IPS-NIHi7 (cell line): ENCODE data around the gene ZNF609.

ENCODE experiments used
- DNase-seq: peaks from one replicate; pipeline ENCODE4 v3.0.0; 2012; ENCODE audit warnings: mixed read lengths; ENCODE audit errors: extremely low spot score

ZNF609 gene

DNA sequence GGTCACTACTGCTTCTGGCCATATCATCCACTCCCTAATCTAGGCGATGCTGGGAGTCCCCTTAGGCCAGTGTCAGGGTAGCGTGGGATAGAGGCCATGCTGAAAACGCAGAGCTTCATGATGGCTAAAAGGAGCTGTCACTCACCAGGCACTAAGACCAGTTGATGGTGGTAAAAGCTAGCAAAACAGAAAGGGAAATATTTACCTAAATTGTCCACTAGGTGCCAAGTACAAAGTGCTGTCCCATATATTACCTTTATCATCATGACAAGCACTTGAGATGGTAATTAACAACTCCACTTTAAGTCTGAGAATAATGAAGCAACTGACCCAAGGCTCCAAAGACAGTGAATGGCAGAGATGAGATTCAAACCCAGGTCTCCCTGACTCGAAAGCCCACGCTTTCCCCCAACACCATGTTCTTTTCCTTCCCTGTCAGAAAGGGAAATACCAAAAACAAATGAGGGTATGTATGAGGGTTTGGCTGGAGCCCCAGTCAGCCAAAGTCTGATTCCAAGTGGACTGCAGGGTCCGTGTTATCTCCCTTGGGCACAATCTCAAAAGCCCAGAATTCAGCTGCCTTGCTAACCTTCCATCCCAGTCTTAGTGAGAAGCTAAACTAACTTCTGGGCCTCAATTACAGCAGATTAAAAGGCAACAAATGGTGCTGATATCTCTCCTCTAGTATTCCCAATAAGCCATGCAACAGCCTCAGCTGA is 230.4 kb downstream of the ZNF609 start:
- DNase-seq: no peak

DNA sequence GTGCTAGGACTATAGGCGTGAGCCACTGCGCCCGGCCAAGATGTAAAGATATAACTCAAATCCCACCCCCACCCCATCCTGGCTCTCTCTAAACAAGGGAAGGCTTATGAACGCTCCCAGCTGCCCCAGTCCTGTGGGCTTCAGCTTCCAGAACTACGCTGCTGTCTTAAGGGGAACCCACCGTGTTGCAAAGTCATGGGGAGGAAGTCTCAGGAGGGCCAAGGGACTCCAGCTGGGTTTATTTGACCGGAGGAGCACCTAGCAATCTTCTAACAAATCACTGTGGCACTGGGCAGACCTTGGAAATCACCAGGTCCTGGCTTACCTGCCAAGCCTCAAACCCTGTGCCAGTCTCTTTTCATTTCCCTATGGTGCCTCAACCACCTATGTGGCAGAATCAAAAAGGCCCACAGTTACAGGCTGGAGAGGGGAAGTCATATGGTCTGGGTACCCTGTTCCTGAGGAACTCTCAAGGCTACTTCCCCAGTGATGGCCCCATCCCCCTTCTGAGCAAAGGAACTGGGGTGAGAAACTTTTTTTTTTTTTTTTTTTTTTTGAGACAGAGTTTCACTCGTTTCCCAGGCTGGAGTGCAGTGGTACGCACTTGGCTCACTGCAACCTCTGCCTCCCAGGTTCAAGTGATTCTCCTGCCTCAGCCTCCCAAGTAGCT is 231.7 kb downstream of the ZNF609 start:
- DNase-seq: no peak

DNA sequence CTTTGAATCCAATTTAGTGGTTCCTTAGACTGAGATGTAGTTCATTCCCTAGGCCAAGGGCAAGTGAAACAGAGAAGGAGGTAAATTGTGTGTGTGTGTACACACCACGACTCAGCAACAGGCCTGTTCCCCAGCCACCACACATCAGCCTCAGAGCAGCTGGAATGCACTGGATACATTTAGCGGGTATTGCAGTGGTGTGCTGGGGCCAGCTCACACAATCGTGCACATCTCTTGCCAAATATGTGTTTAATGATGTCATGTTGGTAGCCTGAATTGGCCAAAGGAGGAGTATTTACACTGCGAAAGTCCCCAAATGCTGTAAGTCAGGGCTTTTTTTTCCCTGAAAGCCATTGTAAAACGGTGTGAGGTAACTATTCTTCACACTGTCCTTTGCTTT is 232.8 kb downstream of the ZNF609 start:
- no peak for DNase-seq

DNA sequence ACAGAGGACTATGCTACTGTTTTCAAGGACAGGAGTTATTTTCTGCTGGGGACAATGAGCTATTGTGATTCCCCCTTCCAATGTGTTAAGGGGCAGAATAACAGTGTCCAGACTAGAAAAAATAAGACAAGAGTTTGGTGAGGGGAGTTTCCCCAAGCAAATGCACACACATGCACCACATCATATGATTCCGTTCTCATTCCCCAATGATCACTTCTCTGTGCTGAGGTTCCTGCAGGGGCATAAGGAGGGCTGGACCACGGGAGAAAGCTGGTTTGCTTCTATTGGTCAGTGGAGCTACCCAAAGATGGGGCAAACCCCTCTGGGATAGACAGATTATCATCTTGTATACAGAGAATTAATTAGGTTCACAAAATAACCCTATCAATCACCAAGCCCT is 234.4 kb downstream of the ZNF609 start:
- no peak for DNase-seq

DNA sequence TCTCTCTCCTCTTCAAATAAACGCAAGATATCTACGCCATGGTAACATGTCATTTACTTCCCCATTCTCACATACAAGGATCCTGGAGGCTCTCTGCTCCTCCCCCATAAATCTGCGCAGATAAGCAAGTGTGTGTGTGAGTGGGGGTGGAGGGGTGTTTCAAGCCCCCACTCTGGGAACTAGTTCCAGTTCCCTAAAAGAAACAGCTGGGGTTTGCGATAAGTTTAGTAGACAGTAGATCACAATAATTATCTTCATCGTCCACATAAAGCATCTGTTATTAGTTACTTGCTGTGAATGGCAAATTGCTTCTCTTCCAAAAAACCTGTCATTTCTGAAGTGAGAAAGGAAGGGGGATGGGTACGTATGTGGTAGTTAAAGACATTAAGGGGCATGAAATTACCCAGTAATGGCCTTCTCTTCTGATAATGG is 235.2 kb downstream of the ZNF609 start:
- DNase-seq: no peak

DNA sequence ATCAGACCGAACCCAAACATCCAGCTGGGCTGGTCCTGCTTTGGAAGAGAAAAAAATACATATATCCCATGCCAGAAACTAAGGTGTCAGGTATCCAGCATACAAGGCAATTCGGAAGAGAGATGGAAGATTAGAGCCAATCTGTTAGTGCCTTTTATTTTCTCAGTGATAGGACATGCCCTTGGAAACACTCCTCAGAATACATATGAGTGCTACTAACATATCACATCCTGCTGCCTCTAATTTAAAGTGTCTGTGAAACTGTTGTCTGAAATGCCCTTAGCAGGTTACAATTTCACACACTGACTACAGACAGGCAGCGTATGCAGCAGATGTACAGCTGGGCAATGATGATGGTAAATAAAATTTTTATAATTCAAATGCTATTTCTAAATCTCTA is 236.1 kb downstream of the ZNF609 start:
- DNase-seq: no peak

DNA sequence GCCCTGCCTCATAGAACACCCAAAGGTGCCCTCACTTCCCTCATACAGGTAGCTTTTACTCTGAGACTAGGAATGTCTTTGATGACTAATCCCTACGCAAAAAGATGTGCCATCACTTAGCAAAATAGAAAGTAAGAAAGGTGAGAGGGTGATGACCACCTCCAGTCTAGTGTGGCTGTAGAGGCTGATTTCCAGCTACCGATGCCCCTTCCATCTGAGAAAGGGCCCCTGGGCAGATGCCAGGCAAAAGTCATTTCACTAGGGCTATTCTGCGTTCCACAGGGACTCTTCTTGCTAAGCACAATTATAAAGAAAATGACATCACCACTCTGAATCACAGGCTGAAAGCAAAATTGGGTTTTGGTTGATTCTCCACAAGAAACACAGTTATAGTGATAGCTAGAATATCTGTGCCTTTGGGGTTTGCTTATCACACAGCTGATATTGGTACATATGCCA is 237.6 kb downstream of the ZNF609 start:
- no peak for DNase-seq

DNA sequence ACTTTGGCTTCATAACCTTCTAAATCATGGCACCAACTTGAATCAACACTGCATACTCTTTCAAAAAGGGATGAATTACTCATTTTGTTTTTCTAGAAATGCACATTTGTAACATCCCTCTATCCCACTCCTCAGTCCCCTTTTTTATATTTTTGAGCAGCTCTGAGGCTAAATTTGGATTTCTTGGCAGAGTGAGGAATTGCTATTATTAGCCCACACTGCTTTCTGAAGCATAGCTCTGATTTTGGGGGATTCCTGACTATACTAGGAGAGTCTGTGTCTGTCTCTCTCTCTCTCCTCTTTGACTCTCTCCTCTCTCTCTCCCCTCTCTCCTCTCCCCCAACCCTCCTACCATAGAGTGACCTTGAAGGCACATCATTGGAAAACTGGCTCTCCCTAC is 238.4 kb downstream of the ZNF609 start:
- no peak for DNase-seq

DNA sequence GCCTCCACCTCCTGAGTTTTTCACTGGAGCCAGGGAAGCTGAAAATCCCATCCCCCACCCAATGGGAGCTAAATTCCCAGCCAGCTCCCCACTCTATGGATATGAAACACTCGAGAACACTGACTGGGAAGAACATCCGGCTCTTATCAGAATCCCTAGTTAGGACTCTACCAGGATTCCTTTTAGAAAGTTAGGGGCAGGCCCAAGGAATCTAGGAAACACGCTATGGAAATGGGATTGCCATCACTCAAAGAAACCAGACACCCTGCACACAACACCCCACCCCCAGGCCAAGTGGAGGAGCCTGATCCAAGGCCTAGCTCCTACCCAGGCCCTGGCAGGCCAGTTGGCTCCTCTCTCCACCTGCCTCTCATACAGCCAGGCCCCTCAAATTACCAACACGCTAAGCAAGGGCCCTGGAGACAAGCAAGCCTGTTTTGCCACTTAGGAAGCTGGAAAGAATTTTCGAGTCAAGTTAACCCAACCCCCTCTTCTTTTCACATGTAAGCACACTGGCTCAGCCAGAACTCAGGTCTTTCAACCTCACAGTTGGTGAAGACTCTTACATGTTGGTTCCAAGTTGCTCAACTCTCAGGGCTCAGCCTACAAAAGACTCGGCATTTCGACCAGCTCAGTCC is 239.5 kb downstream of the ZNF609 start:
- DNase-seq: peak; percentile 66

DNA sequence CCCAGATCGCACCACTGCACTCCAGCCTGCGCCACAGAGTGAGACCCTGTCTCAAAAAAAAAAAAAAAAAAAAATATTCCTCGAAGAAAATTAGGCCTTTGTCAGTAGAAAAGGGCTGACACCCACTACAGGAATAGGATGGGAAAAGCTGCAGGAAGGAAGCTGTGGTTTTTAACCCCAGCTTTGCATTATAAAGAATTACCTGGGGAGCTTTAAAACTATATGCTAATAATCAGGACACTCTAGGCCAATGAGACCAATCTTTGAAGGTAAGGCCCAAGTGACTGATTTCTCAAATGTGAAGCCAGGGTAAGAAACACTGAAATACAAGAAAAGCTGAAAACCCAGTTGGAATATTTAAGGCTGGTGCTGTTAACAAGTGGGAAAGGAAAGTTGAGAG is 240.7 kb downstream of the ZNF609 start:
- DNase-seq: no peak

DNA sequence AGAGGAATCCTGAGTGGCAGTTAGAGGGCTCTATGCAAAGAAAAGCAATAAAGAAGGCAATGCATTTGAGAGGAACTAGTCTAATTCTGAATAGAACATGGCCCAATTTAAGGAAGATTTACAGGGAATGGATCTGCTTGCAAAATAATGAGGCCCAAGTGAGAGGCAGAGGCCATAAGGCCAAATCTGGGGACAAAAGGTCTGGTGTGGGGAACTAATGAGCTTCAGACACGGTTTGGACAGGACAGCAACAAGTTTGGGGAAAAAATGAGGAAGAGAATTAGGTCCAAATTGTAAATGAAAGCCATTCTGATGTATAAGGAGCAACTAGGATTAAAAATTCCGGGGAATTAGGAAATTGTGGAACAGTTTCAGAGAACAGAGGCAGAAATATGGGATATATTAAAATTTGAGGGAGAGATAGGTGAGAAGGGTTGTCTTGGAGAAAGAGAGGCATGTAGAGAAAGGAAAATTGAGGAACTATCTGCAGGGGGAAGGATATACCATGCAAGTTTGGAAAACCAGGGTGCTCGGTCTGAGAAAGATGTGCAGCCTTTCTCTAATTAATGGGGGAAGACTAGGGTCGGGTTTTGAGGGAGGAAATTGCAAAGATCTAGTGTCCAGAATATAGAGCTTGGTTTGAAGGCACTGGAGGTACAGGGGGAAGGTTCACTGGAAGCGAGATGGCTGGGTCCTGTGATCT is 241.3 kb downstream of the ZNF609 start:
- DNase-seq: no peak

DNA sequence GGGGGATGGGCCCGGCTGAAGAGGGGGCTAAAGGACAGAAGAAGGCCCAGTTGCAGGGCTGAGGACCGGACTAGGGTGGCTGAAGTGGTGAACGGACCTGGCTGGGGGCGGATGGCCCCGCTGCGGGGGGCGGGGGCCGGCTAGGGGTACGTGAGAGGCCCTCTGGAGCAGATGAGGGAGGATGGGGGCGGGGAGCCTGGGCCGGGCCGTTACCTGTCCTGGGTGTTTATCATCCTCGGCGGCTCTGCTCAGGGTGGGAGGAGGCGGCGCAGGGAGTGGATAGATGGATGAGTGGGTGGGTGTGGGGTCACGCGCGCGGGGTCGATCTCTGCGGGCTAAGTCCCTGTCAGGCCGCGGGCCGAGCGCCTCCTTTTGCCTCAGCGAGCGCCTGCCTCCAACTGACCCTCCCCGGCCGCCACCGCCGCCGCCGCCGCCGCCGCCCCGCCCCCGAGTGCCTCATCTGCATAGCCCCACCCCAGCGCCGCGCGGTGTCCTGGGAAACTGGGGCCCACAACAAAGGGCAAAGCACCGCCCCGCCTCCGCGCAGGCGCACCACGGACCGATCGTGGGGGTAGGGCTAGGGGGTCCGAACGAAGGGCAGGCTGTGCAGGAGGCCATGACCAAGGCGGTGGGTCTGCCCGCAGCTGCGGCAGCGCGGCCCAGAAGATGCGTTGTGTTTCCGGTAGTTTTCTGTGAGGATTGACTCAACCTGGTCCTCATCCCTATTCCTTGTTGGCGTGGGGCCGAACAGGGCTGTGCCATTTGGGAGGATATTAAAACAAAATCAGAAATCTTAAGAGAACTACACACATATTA is 242.6 kb downstream of the ZNF609 start:
- peak; percentile 99 for DNase-seq

DNA sequence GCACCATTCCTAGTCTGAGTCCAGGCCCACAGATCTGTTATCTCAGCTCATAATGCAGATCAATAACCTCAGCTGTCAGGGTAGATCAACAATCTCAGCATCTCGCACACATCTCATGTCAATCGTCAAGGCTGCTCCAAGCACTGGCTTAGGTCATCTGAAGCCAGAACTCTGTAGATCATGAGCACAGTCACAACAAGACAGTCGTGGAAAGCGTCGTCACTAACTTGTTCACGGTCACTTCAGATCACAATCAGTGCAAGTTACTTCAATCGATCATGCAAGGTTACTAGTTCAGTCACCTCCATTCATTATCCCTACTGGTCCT is 243.2 kb downstream of the ZNF609 start:
- no peak for DNase-seq

DNA sequence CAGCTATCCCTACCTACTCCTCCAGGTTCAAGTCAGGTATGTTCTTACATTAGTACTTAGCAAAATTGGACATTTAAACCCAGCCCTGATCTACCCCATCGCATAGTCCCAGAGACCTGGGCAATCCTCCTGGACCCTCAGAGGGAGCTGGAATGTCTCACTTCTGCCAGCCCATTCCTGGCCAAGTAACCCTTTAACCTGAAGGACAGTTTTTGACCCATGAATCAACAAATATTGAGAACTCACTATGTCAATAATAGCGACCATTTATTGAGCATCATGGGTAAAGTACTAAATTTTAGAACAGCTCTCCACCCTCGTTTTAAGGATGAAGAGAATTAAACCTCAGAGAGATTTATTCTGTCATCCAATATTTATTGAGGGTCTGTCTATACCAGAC is 244.6 kb downstream of the ZNF609 start:
- no peak for DNase-seq

DNA sequence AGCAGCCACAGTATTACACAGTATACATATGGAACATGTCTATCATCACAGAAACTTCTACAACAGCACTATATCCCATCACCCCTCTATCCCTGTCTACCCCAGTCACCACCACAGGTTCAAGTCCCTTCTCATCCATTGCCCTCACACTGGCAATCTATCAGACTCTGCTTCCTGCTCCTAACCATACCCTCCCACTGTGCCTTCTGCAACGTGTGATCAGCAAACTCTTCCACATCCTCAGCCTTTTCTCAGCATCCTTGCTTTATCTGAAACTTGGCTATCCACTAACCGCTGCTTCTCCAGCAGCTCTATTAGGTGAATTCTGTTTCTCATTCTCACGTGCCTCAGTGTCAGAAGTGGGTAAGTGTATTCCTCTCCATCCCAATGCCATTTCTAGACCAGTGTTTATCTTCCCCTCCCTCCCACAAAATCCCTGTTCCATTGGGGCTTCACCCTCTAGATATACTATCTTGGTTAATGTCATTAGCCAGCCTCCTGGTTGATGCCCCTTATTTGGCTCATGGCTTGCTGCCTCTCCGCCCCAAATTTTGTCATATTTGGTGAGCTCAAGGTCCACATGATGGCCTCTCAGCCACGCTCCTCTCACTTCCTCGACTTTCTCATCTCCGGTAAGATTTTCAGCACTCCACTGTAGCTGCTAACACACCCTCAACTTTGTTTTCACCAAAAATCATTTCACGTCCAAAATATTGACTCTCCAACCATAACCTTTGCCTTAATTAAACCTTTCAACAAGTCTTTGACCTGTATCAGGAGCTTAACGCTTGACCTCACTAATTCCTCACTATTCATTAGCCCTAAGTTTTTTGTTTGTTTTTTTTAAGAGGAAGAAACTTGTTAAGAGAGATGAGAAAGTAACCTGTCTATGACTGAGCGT is 245.9 kb downstream of the ZNF609 start:
- no peak for DNase-seq

DNA sequence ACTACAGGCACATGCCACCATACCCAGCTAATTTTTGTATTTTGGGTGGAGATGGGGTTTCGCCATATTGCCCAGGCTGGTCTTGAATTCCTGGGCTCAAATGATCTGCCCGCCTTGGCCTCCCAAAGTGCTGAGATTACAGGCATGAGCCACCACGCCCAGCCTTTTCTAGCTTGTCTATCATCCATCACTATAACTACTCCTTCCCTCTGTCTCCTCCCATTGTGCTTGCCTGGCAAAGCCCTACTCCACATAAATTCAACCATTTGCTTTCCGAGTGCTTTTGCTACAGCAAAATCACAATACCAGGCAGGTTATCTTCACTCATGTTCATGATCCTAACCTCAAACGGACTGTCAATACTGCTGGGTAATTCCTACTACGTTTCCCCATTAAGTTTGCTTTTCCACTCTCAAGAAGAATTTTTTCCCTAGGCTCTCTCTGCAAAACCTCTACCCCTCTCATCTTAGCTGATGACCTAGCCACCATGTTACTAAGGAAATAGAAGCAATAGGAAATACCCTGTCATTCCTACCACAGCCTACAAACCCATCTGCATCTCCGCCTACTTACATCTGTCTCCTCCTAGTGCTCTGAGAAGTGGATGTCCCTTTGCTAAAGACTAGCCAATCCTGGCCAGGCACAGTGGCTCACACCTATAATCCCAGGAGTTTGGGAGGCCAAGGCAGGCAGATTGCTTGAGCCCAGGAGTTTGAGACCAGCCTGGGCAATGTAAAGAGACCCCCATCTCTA is 250.5 kb downstream of the ZNF609 start:
- no peak for DNase-seq

DNA sequence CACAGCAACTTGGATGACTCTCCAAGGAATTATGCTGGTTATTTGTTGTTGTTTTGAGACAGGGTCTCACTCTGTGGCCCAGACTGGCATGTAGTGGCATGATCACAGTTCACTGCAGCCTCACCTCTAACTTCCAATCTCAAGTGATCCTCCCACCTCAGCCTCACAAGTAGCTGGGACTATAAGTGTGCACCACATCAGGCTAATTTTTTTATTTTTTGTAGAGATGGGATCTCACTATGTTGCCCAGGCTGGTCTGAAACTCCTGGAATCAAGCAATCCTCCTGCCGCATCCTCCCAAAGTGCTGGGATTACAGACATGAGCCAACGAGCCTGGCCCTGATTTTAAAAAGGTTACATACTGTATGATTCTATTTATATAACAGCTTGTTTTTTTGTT is 252.0 kb downstream of the ZNF609 start:
- DNase-seq: no peak

DNA sequence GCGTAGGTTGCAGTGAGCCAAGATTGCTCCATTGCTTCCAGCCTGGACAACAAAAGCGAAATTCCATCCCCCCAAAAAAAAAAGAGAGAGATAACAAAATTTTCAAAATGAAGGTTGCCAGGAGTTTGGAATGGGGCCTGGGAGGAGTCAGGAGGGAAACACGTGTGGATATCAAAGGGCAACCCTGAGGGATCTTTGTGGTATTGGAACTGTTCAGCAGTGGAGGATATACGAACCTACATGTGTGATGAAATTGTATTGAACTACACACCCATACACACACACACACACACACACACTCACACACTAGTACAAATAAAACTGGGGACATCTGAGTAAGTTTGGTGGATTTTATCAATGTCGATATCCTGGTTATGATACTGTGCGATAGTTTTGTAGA is 253.2 kb downstream of the ZNF609 start:
- DNase-seq: no peak

DNA sequence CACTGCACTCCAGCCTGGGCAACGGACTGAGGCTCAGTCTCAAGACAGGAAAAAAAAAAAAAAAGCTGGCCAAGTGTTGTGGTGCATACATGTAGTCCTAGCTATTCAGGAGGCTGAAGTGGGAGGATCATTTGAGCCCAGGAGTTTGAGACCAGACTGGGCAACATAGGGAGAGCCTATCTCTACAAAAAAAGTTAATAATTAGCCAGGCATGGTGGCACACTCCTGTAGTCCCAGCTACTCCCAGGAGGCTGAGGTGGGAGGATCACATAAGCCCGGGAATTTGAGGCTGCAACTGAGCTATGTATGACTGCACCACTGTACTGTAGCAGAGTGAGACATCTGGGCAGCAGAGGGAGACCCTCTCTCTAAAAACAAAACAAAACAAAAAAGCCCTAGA is 256.1 kb downstream of the ZNF609 start:
- DNase-seq: no peak

DNA sequence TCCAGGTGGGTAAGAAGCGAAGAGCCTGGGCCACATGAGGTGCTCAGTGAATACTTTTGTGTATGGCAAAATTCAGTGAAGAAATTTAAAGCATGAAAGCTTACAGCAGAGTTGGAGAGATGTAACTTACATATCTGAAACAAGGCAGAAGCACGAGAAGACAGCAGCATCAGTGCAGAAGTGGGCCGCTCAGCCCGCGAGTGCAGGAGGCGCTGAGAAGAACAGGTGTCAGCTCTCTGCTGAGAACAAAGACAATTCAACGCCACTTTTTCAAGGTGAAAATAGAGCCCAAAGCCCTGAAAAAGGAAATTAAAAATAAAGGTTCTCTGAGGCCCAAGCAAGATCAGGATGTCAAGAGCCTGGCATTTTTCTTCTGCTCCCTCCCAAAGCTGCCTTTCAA is 256.8 kb downstream of the ZNF609 start:
- no peak for DNase-seq
